DMS114 treated with DMSO at 0.1 percent for 48 hours (cell line): Measurements from ENCODE around the gene THAP8.

ENCODE experiments used
- DNase-seq: peaks from one replicate; lab custom pipeline; 2025; ENCODE audit not compliant: unreplicated experiment; lab: John Stamatoyannopoulos, UW

The THAP8 gene, protein sequence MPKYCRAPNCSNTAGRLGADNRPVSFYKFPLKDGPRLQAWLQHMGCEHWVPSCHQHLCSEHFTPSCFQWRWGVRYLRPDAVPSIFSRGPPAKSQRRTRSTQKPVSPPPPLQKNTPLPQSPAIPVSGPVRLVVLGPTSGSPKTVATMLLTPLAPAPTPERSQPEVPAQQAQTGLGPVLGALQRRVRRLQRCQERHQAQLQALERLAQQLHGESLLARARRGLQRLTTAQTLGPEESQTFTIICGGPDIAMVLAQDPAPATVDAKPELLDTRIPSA

DNA sequence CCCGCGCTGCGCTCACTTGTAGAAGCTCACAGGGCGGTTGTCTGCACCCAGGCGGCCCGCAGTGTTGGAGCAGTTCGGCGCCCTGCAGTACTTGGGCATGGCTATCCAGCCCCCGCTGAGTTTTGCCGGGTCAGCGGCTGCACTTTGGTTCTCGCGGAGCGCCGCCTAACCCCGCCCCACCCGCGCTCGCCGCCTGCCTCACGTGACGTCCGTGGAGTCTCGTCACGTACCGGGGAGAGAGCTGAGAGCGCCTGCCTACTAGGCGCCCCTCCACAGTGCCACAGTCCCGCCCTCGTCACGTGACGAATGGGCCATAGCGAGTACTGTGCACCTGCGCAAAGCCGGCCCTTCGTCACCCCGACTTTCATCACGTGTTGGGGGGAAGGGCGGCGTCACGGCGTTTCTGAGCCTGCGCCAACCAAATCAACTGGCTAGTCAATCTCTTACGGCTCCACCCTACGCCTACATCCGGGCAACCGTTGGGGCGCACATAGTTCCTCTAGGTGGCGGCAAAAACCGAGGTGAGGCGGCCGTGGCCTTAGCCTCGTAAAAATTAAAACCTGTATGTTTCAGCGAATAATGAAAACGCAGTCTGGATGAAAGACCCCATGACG lies at the start of gene THAP8:
TSS of gene THAP8 (minus strand) at position 167 of the 614 bp plus-strand sequence. CDS start at position 99, 68 bp downstream.
- DNase-seq = peak; percentile 99

DNA sequence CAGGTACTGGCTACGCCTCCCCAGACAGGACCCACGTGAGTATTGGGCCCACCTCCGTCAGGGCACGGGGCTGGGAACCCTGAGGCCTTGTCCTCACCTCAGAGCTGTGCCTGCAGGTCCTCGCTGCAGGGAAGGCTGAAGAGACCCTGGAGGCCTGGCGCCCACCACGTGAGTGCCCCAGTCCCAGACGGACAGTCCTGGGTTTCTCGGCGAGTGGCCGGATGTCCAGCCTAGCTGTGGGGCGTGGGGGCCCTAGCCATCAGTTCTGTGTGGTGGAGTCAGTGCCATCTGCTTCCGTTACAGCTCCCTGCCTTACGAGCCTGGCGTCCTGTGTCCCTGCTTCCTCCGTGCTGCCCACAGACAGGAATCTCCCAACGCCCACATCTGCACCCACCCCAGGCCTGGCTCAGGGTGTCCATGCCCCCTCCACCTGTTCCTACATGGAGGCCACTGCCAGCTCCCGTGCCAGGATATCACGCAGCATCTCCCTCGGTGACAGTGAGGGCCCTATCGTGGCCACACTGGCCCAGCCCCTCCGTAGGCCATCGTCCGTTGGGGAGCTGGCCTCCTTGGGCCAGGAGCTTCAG lies 49.0 kb upstream of the THAP8 start:
- DNase-seq = no peak

DNA sequence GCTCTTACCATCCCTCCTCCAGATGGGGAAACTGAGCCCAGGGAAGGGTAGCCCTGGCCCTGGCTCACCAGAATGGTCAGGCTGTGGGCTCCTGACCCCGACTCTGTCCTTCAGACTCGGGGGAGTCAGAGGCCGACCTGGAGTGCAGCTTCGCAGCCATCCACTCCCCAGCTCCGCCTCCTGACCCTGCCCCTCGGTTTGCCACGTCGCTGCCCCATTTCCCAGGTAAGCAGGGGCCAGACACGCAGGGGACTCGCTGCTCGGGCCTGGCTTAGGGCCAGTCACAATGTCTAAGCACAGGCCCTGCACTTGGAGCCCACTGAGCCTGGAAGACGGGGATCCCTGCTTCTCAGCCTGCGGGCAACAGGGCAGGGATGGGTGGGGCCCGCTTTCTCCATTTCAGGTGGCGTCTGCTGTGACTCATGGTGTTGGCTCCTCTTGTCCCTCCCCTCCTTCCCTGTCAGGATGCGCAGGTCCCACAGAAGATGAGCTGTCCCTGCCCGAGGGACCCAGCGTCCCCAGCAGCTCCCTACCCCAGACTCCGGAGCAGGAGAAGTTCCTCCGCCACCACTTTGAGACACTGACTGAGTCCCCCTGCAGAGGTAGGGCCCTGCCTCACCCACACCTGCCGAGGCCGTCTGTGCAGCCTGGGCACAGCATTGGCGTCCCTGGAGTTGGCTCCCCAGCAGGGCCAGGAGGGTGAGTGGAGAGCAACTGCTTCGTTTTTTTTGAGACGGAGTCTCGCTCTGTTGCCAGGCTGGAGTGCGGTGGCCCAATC lies 47.7 kb upstream of the THAP8 start:
- DNase-seq = no peak

DNA sequence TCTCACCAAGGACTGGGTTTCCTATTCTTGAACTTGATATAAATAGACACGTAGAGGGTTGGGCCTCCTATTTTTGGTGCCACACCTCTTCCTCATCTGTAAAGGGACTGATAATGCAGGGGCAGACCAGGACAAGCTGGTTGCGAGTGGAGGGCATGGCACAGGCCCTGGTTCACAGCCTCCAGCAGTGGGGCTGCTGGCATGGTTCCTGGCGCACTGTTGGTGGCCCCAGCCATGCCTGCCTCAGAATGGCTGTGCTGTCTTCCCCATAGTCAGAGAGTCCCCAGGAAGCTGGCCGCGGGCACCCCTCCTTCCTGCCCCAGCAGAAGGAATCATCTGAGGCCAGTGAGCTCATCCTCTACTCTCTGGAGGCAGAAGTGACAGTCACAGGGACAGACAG lies 46.4 kb upstream of the THAP8 start:
- no peak for DNase-seq

DNA sequence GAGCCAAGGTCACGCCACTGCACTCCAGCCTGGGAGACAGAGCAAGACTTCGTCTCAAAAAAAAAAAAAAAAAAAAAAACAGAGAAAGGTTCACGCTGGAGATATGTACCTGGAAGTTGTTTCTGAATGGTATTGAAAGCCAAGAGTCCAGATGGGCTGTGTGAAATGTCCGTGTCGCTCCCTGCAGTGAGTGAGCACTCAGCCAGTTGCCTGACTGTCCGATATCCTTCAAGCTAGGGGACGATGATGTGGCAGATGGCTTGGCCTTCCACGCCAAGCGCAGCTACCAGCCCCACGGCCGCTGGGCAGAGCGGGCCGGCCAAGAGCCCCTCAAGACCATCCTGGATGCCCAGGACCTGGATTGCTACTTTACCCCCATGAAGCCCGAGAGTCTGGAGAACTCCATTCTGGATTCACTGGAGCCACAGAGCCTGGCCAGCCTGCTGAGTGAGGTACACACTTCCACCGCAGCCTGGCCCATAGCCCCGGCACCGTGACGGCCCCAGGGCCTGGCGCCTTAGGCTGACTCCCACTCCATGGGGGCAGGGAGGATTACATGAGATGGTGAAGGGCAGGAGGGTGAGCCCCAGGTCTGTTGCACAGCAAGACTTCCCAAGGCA lies 45.2 kb upstream of the THAP8 start:
- no peak for DNase-seq

DNA sequence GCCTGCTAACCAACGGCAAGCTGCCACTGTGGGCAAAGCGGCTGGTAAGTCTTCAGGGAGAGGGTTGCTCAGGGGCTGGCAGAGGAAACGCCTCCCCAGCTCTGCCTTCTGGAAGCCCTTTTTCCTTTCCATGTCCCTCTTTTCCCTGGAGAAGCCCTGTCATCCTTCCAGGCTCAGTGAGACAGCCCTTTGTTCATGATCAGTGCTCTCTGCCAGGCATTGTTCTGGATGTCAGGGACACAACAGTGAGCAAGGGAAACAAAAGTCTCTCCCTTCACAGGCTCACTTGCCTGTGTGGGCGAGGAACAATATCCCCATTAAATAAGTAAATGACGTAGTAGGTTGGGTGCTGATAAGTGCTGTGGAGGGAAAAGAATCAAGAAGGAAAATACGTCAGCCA lies 43.0 kb upstream of the THAP8 start:
- DNase-seq = no peak

DNA sequence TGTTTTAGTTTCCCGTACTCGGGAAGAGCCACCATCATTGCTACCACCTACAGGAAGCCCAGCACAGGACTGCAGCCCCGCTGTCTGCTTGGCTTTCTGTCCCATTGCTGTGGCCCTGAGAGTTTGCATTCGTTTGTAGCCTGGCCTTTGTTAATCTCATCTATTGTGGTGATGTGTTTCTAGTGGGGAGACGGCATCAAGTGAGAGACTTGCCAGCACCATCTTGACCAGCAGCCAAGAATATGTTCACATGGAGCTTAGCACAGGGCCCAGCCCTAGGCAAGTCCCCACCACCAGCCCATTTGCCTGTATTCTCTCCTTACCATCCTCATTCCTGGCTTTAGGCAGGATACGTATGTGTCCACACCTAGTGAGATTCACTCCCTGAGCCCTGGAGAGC lies 39.6 kb upstream of the THAP8 start:
- DNase-seq = no peak

DNA sequence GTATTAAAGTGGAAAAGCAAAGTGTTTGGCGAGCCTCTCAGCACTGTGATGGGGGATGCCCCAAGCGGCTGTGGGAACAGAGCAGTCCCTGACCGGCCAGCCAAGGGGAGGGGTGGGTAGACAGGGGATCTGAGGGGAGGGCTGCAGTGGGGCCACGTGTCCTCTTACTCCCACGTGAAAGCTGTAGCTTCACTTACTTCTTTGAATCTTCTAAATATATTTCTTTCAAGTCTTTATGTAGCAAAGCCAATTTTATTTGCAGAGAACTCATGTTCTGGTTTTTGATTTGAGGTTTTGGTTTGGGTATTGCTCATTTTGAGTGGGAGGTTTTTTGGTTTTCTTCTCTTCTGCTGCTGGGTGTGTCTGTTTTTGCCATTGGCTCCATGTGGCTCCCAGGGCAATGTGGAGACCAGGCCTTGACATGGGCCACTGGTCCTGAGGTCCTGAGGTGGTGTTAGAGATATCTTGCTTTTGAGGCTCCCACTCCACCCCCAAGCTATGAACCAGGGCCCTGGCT lies 39.1 kb upstream of the THAP8 start:
- no peak for DNase-seq

DNA sequence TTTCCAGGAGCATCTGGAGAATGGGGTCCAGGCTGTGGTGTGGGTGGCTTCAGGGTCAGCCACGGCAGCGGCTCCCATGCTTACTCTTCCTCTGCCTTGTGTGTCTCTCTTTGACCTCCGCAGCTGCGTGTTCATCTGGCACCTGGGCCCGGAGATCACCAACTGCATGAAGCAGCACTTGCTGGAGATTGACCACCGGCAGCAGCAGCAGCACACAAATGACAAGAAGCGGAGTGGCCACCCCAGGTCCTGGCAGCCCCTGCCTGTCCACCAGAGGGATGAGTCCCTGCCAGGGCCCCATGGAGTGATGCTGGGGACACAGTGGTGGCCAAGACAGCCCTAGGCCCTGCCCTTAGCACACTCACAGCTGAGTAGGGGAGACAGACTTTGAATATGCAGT lies 38.5 kb upstream of the THAP8 start:
- DNase-seq = no peak

DNA sequence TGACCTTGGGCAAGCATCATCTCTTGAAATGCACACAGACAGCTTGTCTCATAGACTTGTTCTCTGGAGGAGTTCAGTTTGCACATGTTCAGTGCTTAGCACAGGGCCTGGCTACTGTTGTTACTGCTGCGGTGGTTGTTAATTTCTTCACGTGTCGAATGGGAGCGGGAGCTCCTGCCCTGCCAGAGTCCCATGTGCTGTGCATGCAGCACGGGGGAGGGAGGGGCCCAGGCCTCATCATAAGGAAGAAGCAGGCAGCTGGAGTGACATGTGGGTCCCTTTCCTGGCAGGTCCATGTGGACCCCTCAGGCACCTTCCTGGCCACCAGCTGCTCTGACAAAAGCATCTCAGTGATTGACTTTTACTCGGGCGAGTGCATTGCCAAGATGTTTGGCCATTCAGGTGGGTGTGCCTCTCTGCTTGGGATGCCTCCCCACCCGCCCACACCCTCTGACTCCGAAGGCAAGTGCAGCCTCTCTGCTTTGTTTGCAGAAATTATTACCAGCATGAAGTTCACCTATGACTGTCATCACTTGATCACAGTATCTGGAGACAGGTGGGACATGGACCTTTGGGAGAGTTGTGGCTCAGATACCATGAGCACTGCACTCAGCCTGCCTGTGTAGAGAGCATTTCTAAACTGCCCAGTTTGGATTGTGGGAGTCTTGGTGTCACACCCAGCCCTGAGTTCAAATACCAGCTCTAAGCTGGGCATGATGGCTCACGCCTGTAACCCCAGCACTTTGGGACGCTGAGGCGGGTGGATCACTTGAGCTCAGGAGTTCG lies 37.0 kb upstream of the THAP8 start:
- no peak for DNase-seq

DNA sequence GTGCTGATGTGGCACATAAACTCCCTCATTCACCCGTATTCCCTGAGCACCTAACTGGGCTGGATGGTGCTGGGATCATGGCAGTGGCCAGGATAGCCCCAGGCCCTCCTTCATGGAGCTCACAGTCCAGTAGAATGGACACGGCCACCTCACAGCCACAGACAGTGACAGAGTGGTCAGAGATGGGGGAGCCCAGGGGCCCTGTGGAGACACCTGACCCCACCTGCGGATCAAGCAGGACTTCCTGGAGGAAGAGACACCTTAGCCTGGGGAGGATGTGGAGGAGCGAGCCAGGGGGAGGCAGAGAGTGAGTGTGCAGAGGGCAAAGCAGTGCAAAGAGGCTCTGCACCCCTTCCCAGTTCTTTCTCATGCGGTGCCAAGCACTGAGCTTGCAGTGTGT lies 35.8 kb upstream of the THAP8 start:
- no peak for DNase-seq

DNA sequence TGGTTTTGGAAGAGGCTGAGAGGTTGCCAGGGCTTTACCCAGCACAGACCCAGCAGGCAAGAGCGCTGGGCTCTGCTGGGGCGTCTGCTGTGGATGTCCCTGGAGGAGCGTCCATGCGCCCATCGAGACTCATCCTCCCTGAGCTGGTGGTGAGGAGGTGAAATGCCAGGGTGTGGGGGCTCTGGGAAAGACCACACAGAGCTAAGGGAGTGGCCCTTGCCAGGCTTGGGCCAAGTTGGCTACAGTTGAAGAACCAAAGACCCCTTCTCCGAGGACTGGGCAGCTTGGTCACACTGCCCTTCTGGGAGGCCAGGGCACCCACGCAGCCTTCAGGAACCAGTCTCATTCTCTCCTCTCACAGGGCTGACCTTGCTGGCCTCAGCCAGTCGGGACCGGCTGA lies 32.2 kb upstream of the THAP8 start:
- DNase-seq = no peak

DNA sequence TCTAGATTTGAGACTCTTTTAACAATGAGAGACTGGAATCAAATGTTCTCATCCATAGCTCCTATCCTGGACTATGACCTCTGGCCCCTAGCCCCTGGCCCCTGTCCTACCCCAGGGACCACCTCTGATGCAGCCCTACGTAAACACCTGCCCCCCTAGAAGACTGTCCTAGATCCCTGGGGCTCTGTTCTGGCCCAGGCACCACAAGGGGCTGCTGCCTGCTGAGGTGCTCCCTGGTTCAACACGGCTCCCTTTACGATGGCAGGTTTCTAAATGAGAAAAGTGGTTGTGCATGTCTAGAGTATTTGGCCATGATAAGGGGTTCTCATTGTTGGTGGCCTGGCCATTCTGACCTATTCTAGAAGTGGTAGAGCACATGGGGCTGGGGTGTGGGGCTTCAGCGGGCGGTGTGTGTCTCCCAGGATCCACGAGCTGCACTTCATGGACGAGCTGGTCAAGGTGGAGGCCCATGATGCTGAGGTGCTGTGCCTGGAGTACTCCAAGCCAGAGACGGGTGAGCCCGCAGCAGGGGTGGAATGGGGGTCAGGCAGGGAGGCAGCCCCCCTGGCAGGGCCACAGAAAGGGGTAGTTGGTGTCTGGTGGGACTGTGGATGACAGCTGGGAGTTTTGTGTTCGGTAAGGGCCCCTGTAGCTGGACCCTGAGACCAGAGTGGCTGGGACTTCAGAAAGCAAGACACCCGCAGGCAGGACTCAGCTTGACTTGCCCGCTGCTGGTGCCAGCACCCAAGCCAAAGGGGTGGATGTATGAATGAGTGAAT lies 30.3 kb upstream of the THAP8 start:
- no peak for DNase-seq

DNA sequence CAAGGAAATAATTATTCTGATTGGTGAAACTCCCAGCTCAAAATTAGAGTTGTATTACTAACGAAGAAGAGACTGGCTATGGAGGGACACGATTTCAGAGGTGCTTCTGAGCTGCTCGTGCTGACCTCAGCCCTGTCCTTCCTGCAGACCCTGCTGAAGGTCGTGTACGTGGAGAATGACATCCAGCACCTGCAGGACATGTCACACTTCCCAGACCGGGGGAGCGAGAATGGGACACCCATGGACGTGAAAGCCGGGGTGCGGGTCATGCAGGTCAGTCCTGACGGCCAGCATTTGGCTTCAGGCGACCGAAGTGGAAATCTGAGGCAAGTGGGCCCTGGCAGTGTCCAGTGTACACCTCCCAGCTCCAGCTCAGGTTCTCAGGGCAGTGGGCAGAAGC lies 28.8 kb upstream of the THAP8 start:
- no peak for DNase-seq

DNA sequence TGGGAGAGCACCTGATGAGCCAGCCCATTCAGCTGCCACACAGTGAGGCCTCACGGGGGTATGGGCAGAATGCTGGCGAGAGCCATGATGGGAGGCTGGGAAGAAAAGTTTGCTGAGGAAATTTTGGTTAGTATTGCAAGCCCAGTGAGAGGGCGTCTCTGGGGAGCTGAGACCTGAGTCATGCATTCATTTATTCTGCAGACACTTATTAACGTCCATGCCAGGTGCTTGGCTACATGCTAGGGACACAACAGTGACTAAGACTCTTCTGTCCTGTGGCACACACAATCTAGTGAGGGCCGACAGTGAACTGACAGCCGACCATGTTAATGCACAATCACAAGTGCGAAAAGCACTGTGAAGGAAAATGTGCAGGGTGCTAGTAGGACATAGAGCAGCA lies 27.8 kb upstream of the THAP8 start:
- no peak for DNase-seq

DNA sequence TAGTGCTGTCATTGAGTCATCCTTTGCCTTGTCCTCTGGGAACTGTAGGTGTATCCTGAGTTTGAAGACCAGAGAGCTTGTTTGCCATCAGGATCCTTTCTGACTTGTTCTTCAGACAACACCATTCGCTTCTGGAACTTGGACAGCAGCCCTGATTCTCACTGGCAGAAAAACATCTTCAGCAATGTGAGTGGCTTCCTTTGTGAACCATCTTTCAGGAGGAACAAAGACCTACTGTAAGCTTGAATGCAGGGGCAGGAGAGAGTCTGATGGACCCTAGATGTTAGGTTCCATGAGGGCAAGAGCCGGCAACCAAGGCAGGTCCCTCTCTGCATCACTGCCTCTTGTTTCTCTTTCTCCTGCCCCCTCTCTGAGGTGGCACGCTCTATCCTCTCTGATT lies 27.3 kb upstream of the THAP8 start:
- no peak for DNase-seq

DNA sequence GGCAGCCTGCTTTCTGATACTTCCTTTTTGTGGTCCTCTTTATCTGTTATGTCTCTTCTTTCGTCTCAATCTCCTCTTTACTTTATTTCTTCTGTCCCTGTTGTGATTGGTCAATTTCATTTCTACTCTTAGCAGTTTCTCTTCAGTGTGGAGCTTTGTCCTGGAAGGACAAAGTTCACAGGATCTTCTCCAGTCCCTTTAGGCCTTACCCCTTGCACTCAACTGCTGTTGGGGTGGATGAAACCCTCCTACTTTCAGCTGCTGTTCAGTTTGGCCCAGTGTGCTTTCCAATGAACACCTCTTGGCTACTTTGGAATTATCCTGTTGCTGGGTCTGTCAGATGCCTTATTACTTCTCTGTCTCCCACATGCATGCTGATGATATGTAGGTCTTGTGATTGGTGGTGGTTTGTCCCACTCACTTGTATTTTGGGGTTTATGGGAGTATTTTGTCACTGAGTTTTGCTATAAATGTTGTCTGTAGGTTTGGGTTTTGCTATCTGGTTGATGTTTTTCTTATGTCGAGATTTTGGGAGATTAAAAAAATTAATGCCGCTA lies 25.4 kb upstream of the THAP8 start:
- no peak for DNase-seq

DNA sequence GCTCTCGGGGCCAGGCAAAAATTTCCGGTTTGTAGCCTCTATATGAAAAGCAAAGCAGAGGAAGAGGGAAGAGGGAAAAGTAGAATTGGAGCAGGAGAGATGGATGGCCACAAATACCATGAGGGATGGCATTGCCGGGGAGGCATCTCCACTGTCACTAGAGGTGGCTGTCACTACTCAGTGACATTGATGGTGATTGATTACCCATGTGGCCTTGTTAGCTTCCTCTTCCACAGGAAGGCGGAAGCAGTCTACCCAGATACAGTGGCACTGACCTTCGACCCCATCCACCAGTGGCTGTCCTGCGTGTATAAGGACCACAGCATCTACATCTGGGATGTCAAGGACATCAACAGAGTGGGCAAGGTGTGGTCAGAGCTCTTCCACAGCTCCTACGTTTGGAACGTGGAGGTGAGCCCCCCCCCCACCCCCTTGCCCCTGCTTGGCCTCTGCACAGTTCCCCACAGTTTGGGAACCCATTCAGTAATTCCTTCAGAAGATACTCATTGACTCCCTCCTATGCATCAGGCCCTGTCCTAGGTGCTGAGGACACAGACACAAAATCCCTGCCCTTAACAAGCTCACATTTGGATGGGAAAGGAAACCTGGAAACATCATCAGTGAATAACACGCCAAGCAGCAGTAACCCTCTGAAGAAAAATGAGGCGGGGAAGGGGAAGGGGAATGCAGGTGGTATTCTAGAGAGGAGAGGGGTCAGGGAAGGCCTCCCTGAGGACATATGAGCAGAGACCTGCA lies 19.2 kb upstream of the THAP8 start:
- no peak for DNase-seq

DNA sequence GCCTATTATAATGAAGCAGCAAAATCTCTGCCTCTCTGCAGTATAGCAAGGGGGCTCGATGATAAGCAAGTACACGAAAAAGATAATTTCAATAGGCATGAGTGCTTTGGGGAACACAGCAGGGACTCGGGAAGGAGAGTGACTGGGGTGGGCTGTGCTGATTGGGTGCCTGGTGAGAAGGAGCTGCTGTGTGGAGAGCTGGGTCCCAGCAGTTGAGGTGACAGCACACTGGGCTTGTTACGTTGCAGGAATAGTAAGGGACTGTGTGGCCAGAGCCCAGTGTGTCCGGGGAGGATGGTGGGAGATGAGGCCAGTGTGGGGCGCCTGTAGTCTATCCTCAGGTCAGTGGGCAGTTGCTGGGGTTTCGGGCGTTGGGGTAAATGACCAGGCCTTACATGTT lies 18.0 kb upstream of the THAP8 start:
- DNase-seq = no peak
